Body of pancreas (tissue), 4 donors: ENCODE measurements around the gene NFU1.

Source experiments
- POLR2A ChIP-seq, 3 donors: fragments of 450-650 bp; IDR thresholded peaks; one replicate each; pipeline ENCODE4 v1.6.1; 2016; ENCODE audit warnings: antibody characterized with exemption in 3 of 3, mild to moderate bottlenecking in 2 of 3
- TF ChIP-seq, protein P1 (sequence below), 7 experiments: fragments of 450-650 bp in 4 of 7; fragments of 200-600 bp in 3 of 7; sonication (generic) in 3 of 7; IDR thresholded peaks; one replicate each; pipeline ENCODE4 v1.5.1; 2016 to 2019; ENCODE audit warnings: antibody characterized with exemption in 7 of 7

DNA sequence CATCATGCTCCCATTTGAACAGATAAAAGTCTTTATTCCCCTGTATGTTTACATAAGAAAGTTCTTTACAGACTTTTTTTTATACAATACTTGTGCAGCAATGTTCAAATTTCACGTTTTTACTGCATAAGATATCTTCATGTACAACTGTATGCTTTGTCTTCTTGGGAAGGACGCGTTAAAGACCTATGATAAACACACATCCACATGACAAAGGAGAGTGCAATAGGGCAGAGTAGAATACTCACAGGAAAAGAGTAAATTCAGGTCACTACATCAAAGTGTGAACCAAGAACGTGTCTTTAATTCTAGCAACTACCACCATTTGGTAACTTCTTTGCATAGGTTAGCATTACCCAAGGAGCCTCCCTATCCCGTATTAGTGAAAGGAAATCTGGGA, 33.7 kb upstream of the NFU1 start:
- TF ChIP-seq, protein P1, sequence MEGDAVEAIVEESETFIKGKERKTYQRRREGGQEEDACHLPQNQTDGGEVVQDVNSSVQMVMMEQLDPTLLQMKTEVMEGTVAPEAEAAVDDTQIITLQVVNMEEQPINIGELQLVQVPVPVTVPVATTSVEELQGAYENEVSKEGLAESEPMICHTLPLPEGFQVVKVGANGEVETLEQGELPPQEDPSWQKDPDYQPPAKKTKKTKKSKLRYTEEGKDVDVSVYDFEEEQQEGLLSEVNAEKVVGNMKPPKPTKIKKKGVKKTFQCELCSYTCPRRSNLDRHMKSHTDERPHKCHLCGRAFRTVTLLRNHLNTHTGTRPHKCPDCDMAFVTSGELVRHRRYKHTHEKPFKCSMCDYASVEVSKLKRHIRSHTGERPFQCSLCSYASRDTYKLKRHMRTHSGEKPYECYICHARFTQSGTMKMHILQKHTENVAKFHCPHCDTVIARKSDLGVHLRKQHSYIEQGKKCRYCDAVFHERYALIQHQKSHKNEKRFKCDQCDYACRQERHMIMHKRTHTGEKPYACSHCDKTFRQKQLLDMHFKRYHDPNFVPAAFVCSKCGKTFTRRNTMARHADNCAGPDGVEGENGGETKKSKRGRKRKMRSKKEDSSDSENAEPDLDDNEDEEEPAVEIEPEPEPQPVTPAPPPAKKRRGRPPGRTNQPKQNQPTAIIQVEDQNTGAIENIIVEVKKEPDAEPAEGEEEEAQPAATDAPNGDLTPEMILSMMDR (IDR thresholded peaks at IDR 0.05) = no peak
- TF ChIP-seq POLR2A (IDR thresholded peaks at IDR 0.05) = no peak
